Mesodermal cell (in vitro differentiated cells): ENCODE measurements around the gene PBX1. TPM values are rescaled to one million over a fixed set of nuclear protein-coding genes. Genes with fewer than 3 reads are reported as not detected.
A peak's percentile ranks its signal among the peaks of the same experiment; 100 is the strongest.

Source experiments
- H3K27ac ChIP-seq: 2 replicates; pipeline ENCODE4 v1.7.0; 2013; ENCODE audit warnings: mild to moderate bottlenecking, low read depth, low read length, moderate library complexity; ENCODE audit not compliant: severe bottlenecking
- H3K36me3 ChIP-seq: 2 replicates; pipeline ENCODE4 v1.7.1; 2013; ENCODE audit warnings: mild to moderate bottlenecking, low read length, moderate library complexity; ENCODE audit not compliant: control insufficient read depth, insufficient read depth
- H3K4me1 ChIP-seq: one replicate; pipeline ENCODE4 v1.7.1; 2013; ENCODE audit warnings: mild to moderate bottlenecking, low read length; ENCODE audit not compliant: insufficient read depth, control insufficient read depth, poor library complexity, severe bottlenecking
- H3K4me3 ChIP-seq: 2 replicates; pipeline ENCODE4 v1.7.0; 2013; ENCODE audit warnings: low read length, control low read depth, mild to moderate bottlenecking; ENCODE audit not compliant: insufficient read depth, poor library complexity, severe bottlenecking; ENCODE audit errors: extremely low read depth
- H3K9me3 ChIP-seq: 2 replicates; pipeline ENCODE4 v1.7.1; 2013; ENCODE audit warnings: mild to moderate bottlenecking, low read length, moderate library complexity; ENCODE audit not compliant: control insufficient read depth
- WGBS, 2 experiments: methylation state at CpG; one replicate each; pipeline ENCODE4 v1.1.5; 2013; ENCODE audit warnings: missing lambda C conversion rate in 2 of 2; ENCODE audit not compliant: insufficient coverage in 2 of 2; 5-methylcytosine and 5-hydroxymethylcytosine counted together
- polyA plus RNA-seq, 2 experiments: library from polyadenylated mRNA; stranded (reverse); fragments of 50-300 nt; gene quantifications; one replicate each; pipeline ENCODE4 v1.2.3, GENCODE V29; 2013

PBX1 gene
- polyA plus RNA-seq (2013, experiment 1 of 2): 59.3 TPM
- 56.0 TPM for polyA plus RNA-seq (2013, experiment 2 of 2)

- WGBS, 2 experiments: 8 to 13% methylated on average over 6 to 8 of the region's 28 CpGs
- Histone ChIP-seq H3K27ac (peak within 1 kb of the TSS; percentile 70), H3K4me3 (peak within 1 kb of the TSS; percentile 76), H3K36me3 (no peaks in the 10 kb centered on the region), H3K9me3 (no peaks in the 10 kb centered on the region), H3K4me1 (peaks cover 10% of the 10 kb centered on the region)
Observed at GRCh38 chr1:164558461-164559341, at the start of gene PBX1. PBX1 (plus strand) TSS chr1:164559184.

- WGBS, 2 experiments: 79 to 92% methylated on average over 1 of the region's 1 CpG
- H3K4me1 ChIP-seq: no peaks in the 10 kb centered on the region
- H3K9me3 ChIP-seq: no peaks in the 10 kb centered on the region
- H3K27ac ChIP-seq: no peak overlapping the region
- H3K4me3 ChIP-seq: no peak overlapping the region
- no peaks in the 10 kb centered on the region for H3K36me3 ChIP-seq
Observed at GRCh38 chr1:164510435-164510834, 48.5 kb upstream of the PBX1 start.

GRCh38 chr1:164511001-164511705 is 47.8 kb upstream of the PBX1 start:
- H3K36me3 ChIP-seq: no peaks in the 10 kb centered on the region
- H3K4me1 ChIP-seq: no peaks in the 10 kb centered on the region
- no peaks in the 10 kb centered on the region for H3K9me3 ChIP-seq
- H3K27ac ChIP-seq: no peak overlapping the region
- WGBS, 2 experiments: 90 to 92% methylated on average over 2 to 3 of the region's 5 CpGs
- no peak overlapping the region for H3K4me3 ChIP-seq

DNA sequence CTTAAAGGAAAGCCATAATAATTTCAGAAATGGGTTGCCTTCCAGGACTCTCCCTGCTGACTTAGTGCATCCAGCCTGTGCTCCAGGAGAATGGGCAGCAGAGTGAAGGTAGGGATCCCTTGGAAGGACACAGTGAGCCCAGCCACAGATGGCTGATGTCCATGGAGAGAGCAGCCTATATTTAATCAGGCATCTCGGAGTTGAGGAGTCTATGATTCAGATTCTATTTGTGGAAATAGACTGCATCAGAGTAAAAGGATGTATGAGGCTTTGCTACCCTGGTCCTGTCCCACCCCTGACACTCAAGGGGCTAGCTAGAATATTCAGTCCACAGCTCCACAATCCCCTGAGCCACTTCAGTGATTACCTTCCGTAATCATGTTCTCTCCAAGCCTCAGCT is 43.8 kb upstream of the PBX1 start:
- 75 to 100% methylated on average over 1 of the region's 2 CpGs for WGBS, 2 experiments
- no peaks in the 10 kb centered on the region for H3K4me1 ChIP-seq
- no peaks in the 10 kb centered on the region for H3K36me3 ChIP-seq
- no peak overlapping the region for H3K4me3 ChIP-seq
- no peaks in the 10 kb centered on the region for H3K9me3 ChIP-seq
- H3K27ac ChIP-seq: no peak overlapping the region

- Histone ChIP-seq H3K4me3 (no peak overlapping the region), H3K4me1 (no peaks in the 10 kb centered on the region), H3K9me3 (no peaks in the 10 kb centered on the region), H3K36me3 (no peaks in the 10 kb centered on the region), H3K27ac (no peak overlapping the region)
- 79 to 86% methylated on average over 3 to 5 of the region's 8 CpGs for WGBS, 2 experiments
Observed at GRCh38 chr1:164515711-164516331, 43.2 kb upstream of the PBX1 start.

GRCh38 chr1:164516591-164516990 is 42.4 kb upstream of the PBX1 start:
- Histone ChIP-seq H3K4me3 (no peak overlapping the region), H3K9me3 (no peaks in the 10 kb centered on the region), H3K36me3 (no peaks in the 10 kb centered on the region), H3K4me1 (no peaks in the 10 kb centered on the region), H3K27ac (no peak overlapping the region)
- WGBS, 2 experiments: 91 to 94% methylated on average over 3 of the region's 7 CpGs

DNA sequence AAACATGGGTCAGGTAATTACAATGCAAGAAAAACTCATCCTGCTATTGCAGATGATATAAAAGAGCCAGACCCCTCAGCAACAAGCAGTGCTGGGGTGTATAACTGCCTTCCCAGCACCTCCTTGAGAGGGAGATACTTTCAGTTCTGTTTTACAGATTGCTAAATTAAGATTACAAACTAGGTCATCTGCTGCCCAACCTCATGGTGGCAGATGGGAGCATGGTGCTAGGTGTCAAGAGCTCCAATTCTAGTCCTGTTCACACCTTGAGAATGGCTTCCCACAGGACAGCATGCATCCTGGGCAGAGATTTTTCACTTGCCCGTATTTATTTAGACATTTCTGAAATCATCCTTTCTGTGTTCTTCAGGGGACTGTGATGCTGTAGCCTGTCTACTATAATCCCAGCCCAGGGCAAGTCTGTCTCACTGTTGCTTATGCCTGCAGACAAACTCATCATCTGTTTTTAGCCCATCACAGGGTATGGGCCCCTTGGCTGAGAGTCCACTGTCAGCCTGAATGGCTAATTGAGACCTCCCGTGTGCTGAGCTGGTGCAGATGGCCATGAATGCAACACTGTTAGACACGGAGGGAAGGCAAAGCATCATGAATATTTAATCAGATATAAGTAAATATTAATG is 40.2 kb upstream of the PBX1 start:
- WGBS, 2 experiments: 100% methylated on average over 1 of the region's 3 CpGs
- H3K36me3 ChIP-seq: no peaks in the 10 kb centered on the region
- H3K9me3 ChIP-seq: no peaks in the 10 kb centered on the region
- no peak overlapping the region for H3K4me3 ChIP-seq
- no peak overlapping the region for H3K27ac ChIP-seq
- H3K4me1 ChIP-seq: no peaks in the 10 kb centered on the region

GRCh38 chr1:164519426-164519825 is 39.6 kb upstream of the PBX1 start:
- 88% methylated on average over 3 of the region's 4 CpGs; no CpG with 5 or more reads in 1 of the 2 experiments for WGBS, 2 experiments
- Histone ChIP-seq H3K9me3 (no peaks in the 10 kb centered on the region), H3K4me3 (no peak overlapping the region), H3K4me1 (no peaks in the 10 kb centered on the region), H3K36me3 (no peaks in the 10 kb centered on the region), H3K27ac (no peak overlapping the region)

DNA sequence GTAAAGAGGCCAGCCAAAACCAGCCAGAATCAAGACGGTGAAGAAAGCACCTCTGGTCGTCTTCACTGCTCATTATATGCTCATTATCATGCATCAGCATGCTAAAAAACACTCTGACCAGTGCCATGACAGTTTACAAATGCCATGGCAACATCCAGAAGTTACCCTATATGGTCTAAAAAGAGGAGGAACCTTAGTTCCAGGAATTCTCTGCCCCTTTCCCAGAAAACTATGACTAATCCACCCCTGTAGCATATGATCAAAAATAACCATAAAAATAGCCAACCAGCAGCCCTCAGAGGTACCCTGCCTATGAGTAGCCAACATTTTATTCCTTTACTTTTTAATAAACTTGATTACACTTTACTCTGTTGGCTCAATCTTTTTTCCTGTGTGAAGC is 34.2 kb upstream of the PBX1 start:
- H3K9me3 ChIP-seq: peaks cover 4% of the 10 kb centered on the region
- WGBS, 2 experiments: 75 to 77% methylated on average over 2 of the region's 2 CpGs
- no peaks in the 10 kb centered on the region for H3K4me1 ChIP-seq
- no peak overlapping the region for H3K27ac ChIP-seq
- no peak overlapping the region for H3K4me3 ChIP-seq
- H3K36me3 ChIP-seq: no peaks in the 10 kb centered on the region

- peaks cover under 1% of the 10 kb centered on the region for H3K9me3 ChIP-seq
- no peaks in the 10 kb centered on the region for H3K4me1 ChIP-seq
- no peak overlapping the region for H3K27ac ChIP-seq
- H3K4me3 ChIP-seq: no peak overlapping the region
- WGBS, 2 experiments: 91 to 100% methylated on average over 1 to 2 of the region's 5 CpGs
- no peaks in the 10 kb centered on the region for H3K36me3 ChIP-seq
Observed at GRCh38 chr1:164534863-164535610, 23.9 kb upstream of the PBX1 start.
